ENCODE results near the gene ENC1. TPM values are rescaled to one million over a fixed set of nuclear protein-coding genes. Genes with fewer than 3 reads are reported as not detected.

ENC1 gene
- polyA plus RNA-seq, 1 of the 3 experiments (the other 2 are of a cell fraction) = 20.3 TPM

DNA sequence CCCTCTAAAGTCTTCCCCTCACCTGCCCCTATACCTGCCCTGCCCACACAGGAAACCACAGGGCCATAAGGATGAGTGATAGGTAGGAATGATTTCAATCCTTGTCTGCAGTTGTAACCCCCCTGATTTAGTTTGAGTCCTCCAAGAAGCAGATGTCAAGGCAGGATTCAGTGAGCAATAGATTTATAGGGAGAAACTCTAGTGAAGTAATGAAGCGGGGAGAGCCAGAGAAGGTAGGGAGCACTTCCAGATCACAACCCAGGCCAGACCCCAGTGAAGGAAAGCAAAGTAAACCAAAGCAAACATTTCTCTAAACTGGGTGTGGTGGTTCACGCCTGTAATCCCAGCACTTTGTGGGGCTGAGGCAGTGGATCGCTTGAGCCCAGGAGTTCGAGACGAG is 22.4 kb downstream of the ENC1 start (continued):
- TF ChIP-seq, protein P1, sequence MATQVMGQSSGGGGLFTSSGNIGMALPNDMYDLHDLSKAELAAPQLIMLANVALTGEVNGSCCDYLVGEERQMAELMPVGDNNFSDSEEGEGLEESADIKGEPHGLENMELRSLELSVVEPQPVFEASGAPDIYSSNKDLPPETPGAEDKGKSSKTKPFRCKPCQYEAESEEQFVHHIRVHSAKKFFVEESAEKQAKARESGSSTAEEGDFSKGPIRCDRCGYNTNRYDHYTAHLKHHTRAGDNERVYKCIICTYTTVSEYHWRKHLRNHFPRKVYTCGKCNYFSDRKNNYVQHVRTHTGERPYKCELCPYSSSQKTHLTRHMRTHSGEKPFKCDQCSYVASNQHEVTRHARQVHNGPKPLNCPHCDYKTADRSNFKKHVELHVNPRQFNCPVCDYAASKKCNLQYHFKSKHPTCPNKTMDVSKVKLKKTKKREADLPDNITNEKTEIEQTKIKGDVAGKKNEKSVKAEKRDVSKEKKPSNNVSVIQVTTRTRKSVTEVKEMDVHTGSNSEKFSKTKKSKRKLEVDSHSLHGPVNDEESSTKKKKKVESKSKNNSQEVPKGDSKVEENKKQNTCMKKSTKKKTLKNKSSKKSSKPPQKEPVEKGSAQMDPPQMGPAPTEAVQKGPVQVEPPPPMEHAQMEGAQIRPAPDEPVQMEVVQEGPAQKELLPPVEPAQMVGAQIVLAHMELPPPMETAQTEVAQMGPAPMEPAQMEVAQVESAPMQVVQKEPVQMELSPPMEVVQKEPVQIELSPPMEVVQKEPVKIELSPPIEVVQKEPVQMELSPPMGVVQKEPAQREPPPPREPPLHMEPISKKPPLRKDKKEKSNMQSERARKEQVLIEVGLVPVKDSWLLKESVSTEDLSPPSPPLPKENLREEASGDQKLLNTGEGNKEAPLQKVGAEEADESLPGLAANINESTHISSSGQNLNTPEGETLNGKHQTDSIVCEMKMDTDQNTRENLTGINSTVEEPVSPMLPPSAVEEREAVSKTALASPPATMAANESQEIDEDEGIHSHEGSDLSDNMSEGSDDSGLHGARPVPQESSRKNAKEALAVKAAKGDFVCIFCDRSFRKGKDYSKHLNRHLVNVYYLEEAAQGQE (IDR thresholded peaks at IDR 0.05; ENCODE audit: low read depth, low read length) = no peak
- TF ChIP-seq JUND (IDR thresholded peaks at IDR 0.05) (no peak), FOXM1 (IDR thresholded peaks at IDR 0.05; ENCODE audit: low read depth) (no peak), SMC3 (IDR thresholded peaks at IDR 0.05; ENCODE audit: low read depth, low read length) (no peak), NRF1 (IDR thresholded peaks at IDR 0.05; ENCODE audit: low read depth, low read length) (no peak), RFX5 (IDR thresholded peaks at IDR 0.05; ENCODE audit: low read length) (no peak)
- TF ChIP-seq, protein P2, sequence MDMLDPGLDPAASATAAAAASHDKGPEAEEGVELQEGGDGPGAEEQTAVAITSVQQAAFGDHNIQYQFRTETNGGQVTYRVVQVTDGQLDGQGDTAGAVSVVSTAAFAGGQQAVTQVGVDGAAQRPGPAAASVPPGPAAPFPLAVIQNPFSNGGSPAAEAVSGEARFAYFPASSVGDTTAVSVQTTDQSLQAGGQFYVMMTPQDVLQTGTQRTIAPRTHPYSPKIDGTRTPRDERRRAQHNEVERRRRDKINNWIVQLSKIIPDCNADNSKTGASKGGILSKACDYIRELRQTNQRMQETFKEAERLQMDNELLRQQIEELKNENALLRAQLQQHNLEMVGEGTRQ (IDR thresholded peaks at IDR 0.05; ENCODE audit: borderline replicate concordance, low read depth, low read length) = no peak

DNA sequence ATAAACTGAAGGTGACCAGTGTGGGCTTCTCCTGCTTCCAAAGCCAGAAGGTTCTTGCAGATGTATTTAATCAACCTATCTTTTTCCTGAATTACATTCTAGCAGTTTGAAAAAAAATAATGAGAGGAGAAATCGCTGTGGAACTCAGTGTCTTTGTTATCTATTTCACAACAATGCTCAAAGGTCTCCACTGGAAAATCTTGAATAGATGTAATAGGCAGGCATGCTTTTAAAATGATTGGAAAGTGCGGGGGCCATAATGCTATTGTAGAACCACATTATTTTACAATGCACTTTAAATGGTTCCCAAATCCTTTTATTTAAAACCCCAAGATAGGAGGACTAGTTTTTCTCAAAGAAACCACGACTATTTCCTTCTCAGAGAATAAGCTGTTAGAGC is 23.3 kb downstream of the ENC1 start:
- 83% methylated on average over 3 of the region's 3 CpGs for WGBS (ENCODE audit: low lambda C conversion rate)
- Histone ChIP-seq H3K9me3 (no peaks in the 10 kb centered on the region), H3K4me2 (no peak overlapping the region), H2AFZ (ENCODE audit: low read depth) (no peak overlapping the region), H4K20me1 (ENCODE audit: insufficient read depth) (no peaks in the 10 kb centered on the region), H3K4me1 (ENCODE audit: control insufficient read depth in 1 of 2, insufficient read depth in 2 of 2, low read depth in 1 of 2, low read length in 1 of 2) (no peaks in the 10 kb centered on the region; a peak in 1 of 4 replicates), H3K36me3 (replicated peaks in 1 of 2; ENCODE audit: control insufficient read depth in 1 of 2, insufficient read depth in 2 of 2, low read length in 1 of 2) (no peaks in the 10 kb centered on the region), H3K4me3 (ENCODE audit: low read depth in 2 of 2, low read length in 1 of 2) (no peak overlapping the region), H3K9me2 (no peaks in the 10 kb centered on the region), H3K27me3 (ENCODE audit: insufficient read depth) (no peaks in the 10 kb centered on the region), H3K27ac (ENCODE audit: low read depth in 2 of 2, low read length in 1 of 2) (no peak overlapping the region), H3K79me2 (ENCODE audit: insufficient read depth) (no peaks in the 10 kb centered on the region), H3F3A (replicated peaks; ENCODE audit: insufficient read depth) (no peaks in the 10 kb centered on the region), H3K9ac (no peak overlapping the region)
- TF ChIP-seq FOSL2 (IDR thresholded peaks at IDR 0.05; ENCODE audit: borderline replicate concordance, low read depth) = no peak
- TF ChIP-seq, protein P2 (IDR thresholded peaks at IDR 0.05; ENCODE audit: borderline replicate concordance, low read depth, low read length) = no peak
- DNase-seq = no peak
- POLR2A ChIA-PET = no interaction called here
- CTCF ChIA-PET = interaction anchor here (0.6 to 4.5 kb wide), 2 partner anchors 23 to 659 kb away, joined by 3 to 19 read pairs; partner anchors contain the start of gene ENC1
